ENCODE data around the gene SUN1.
A peak's percentile ranks its signal among the peaks of the same experiment; 100 is the strongest.
"Not testable (repeated sequence)": the region's sequence is repeated elsewhere in the genome, so short reads cannot be mapped to it uniquely, and the experiment has no call there.

SUN1 gene

DNA sequence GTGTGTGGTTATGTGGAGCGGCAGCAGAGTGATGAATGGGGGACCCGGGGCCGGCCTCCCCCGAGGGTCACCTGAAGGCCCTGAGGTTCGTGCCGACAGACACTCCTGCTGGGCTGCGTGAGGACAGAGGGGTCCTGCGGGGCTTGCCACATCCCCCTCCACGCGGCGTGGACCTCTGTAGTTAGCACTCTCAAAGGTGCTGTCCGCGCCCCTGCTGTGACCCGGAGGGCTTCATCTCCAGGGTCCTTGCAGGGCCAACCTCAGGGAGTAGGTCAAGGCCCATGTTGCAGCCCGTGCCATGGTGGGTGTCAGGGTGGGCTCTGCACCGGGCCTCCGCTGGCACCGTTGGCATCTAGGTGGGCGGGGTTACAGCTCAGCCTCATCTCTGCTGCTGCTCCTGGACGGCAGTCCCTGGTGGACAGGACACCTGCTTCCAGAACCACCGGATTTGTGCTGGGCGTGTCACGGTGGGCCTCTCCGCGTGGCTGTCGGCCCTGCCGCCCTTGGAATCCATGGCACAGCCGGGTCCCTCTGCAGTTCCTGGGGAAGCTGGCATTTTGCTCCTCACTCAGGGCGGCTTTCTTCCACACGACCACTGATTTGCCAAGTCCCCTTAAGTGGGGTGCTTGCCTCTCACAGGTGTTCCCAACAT lies 24.3 kb downstream of the SUN1 start:
- no peak for DNase-seq (ENCODE audit: low read depth)

DNA sequence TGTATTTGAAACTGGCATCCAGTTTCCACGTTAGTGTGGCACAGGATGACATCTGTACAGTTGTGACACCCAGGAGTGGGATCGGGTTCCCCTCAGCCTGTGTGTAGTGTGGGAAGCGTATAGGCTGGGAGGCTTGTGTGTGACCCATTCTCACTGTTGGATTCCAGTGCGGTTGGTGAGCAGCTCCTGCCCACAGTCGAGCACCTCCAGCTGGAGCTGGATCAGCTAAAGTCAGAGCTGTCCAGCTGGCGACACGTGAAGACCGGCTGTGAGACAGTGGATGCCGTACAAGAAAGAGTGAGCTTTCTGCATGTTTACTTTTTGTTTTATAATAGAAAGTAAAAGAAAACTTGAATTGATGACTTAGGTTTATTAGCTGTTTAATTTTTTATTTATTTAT lies 25.4 kb downstream of the SUN1 start:
- DNase-seq (ENCODE audit: low read depth): no peak

DNA sequence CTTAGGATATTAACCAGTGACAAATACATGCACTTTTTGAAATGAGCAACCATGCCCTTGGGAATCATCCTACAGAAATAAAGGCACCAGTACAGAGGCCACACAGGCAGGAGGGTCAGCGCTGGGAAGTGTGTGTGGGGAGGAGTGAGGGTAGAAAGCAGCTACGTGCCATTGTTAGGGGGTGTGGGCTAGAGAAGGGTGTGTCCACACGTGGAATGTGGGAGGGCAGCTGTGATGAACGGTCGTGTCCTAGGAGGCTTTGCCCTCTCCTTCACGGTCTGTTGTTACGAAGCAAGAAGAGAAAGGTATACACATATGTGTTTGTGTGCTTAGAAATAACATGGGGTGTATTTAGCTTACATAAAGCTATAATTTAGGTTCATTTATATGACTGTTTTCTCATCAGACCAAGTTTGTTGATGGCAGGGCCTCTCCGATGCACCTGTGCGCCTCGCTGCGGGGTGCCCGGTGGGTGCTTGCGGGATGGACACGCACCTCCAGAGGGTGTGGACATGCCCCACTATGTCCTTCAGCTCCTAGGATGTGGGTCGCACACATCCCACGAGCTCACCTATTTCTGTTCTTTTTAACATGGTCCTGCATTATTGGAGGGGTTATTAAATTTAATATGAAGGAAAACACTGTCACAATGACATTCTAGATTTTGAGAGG lies 27.2 kb downstream of the SUN1 start:
- no peak for DNase-seq (ENCODE audit: low read depth)

DNA sequence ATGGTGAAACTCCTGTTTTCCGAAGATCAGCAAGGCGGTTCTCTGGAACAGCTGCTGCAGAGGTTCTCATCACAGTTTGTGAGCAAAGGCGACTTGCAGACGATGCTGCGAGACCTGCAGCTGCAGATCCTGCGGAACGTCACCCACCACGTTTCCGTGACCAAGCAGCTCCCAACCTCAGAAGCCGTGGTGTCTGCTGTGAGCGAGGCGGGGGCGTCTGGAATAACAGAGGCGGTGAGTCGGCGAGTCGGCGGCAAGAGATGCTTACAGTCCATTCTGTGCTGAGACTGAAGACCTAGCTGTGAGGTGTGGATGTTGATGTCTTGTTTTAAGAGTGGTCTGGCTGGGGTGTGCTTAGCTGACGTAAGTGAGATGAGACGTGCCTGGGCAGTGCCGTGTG lies 27.9 kb downstream of the SUN1 start:
- no peak for DNase-seq (ENCODE audit: low read depth)

DNA sequence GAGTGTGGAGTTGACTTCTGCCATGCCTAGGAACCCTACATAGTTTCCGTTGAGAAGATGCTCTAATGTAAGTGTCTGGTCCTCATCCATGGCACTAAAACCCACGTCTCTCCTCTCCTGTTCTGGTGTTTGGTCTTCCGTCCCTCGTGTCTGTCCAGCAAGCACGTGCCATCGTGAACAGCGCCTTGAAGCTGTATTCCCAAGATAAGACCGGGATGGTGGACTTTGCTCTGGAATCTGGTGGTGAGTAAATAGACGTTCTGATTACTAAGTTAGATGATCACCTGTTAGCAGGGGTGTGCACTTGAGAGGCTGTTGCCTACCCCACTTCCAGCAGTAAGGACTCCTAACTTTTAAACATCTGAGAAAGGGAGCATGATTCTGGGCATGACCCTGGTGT lies 28.9 kb downstream of the SUN1 start:
- no peak for DNase-seq (ENCODE audit: low read depth)

DNA sequence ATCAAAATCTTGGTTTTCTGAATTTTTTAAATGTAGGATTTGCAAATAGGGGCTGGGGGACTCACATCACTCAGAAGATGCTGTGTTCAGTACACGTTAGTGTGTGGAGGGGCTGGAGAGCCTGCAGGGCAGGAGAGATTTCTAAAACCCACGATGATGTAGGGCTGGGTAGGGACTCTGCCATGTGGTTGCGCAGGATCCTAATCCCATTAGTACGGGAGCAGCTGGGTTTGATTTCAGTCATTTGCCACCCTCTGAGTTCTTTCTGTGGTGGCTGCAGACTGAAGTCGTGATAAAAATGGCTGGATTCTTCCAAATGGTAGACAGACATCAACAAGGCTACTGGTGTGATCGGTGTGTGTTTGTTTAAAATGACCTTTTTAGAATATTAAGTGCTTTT lies 29.9 kb downstream of the SUN1 start:
- DNase-seq (ENCODE audit: low read depth): no peak

DNA sequence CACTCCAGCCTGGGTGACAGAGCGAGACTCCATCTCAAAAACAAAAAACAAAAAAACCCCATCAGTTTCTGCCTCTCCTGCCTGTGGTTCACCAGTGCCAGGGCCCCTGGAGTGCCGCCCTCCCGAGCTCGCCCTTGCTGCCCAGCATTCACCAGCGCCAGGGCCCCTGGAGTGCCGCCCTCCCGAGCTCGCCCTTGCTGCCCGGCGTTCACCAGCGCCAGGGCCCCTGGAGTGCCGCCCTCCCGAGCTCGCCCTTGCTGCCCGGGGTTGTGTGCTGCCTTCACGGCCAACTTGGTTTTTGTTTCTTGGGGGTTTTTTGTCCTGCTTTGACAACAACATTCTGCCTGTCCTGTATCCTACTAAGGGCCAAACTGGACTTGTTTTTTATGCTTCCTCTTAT lies 30.8 kb downstream of the SUN1 start:
- no peak for DNase-seq (ENCODE audit: low read depth)

DNA sequence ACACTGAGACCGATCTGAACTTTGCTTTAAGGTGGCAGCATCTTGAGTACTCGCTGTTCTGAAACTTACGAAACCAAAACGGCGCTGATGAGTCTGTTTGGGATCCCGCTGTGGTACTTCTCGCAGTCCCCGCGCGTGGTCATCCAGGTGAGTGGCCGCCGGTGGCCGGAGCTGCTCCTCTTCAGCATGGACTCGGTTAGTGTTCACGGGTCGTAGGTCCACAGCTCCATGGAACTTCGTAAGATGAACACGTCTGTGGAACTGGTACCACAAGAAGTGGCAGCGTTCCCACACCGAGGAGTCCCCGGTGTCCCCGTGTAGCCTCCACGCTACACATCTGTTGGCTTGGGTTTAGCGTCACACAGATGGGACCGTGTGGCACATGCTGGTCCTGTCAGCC lies 33.6 kb downstream of the SUN1 start:
- DNase-seq (ENCODE audit: low read depth): no peak

DNA sequence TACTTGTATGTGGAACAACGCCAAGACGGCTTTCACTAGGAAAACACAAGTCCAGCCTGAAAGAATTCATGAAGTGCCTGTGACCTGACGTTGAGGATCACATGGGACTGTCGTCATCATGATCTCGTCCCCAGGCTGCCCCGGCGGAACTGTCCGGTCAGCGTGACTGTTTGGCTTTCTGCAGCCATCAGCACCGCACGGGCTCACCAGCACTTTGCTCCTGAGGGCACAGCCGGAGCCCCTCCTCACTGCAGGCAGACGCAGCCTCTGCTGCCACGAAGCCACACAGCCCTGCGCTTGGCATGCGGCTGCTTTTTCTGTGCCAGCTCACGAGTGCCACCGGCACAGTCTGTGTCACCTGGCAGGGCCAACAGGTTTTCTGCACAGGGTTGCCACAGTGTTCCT lies 34.7 kb downstream of the SUN1 start:
- no peak for DNase-seq (ENCODE audit: low read depth)

DNA sequence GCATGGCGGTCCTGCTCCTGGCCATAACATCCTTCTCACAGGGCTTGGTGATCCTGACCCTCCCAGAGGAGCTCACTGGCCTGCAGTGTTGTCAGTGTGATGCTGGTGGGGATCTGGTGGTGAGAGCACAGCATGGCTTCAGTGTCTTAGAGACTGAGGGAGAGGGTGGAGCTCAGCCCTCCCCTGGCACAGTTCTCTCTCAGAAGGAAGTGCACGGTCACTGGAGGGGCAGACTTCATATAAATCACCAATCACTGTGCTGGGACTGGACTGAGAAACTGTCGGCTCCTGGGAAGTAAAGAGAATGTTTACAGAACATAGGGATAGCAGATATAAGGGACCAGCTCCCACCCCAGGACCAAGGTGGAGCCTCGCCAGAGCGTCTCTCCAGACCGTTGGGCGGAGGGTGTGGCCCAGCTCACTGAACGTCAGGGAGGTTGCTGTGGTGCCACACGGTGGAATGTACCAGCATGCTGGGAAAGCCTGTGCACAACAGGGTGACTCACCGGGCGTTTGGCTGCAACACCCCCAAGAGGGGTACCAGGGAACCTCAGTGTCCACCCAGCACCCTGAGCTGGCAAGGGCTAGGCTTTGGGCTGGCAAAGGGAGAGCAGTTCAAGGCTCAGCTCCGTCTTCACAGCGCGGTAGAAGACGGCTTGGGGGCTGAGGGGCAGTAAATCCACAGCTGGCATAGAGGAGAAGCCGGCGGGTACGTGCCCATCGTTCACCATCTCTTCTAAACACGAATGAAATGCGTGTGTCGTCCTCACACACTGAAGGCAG lies 35.3 kb downstream of the SUN1 start:
- no peak for DNase-seq (ENCODE audit: low read depth)

DNA sequence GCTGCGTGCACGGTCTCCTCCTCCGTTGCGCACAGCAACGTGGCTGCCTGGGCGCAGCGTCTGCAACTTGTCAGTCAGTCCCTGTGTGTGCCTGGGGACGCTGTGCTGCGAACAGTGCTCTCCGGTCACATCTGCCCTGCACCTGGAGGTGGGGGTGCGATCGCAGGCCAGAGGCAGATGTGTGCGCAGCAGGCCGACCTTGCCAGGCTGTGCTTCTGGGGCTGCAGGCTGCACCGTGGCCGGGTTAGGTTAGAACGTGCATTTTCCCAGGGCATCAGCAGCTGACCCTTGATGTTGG lies 35.9 kb downstream of the SUN1 start:
- DNase-seq (ENCODE audit: low read depth): no peak

DNA sequence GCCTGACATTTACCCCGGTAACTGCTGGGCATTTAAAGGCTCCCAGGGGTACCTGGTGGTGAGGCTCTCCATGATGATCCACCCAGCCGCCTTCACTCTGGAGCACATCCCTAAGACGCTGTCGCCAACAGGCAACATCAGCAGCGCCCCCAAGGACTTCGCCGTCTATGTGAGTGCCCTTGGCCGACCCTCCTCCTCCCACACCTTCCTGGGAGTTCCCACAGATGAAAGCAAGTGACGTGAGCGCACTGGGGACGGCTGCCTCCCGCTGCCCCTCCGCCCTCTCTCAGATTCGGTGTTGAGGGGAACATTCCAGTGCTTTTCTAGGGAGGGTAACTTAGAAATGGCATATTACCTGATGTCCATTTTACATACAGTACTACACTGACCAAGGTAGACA lies 37.1 kb downstream of the SUN1 start:
- DNase-seq (ENCODE audit: low read depth): no peak

DNA sequence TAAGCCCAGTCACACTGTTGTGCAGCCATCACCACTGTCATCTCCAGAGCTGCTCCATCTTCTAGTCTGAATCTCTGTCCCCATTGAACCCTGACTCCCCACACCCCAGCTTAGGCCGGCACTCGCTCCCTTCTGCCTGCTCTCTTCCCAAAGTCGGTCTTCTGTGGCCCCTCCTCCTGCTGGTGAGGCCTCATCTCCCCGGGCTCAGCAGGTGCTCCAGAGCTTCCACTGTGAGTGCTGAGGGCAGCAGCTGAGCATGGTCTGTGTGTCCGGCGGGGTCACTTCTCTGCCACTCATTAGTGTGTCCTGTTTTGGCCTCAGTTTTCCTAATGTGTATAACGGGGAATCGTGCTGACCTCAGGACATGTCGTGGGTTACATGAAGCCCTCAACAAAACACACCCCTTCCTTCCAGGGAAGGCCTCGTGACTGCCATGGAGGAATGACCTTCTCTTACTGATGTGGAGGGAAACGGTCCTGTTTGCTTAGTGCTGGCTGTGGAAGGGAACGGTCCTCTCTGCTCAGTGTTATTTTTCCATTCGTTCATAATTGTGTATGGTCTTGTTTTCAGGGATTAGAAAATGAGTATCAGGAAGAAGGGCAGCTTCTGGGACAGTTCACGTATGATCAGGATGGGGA lies 39.7 kb downstream of the SUN1 start:
- no peak for DNase-seq (ENCODE audit: low read depth)

DNA sequence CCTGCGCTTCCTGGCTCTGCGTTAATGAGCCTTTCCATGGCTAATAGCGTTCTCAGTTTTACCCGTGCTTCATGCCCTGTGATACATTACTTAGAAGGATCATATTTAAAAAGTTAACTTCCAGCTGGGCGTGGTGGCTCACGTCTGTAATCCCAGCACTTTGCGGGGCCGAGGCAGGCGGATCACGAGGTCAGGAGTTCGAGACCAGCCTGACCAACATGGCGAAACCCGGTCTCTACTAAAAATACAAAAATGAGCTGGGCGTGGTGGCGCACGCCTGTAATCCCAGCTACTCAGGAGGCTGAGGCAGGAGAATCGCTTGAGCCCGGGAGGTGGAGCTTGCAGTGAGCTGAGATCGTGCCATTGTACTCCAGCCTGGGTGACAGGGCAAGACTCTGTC lies 40.4 kb downstream of the SUN1 start:
- not testable (repeated sequence) for DNase-seq (ENCODE audit: low read depth)

DNA sequence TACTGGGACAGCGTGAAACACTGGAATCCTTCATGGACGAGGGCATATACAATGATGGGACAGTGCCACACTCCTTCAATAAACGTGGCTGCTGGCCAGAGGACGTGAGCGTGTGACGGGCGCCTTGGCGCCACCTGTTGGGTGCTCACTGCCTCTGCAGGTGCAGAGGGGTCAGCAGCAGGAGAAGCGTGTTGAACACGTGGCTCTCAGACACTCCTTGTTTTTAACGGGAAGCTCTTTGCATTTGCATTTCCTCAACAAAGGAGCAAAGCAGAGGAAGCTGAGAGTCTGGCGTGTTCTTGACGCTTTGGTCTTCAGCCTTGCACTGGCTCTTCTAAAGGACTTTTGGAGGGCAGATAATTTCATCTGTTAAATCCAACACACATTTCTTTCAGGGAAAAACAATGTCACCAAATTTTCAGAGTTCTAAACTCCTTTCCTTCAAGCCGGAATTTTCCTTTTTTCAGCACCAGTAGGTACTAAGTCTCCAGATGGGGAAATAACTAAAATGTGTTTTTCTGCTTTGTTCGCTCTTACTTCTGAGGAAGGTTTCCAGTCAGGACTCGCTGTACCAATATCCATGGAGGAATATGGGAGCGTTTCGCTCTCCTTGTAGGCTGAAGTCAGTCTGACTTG lies 41.2 kb downstream of the SUN1 start:
- peak; percentile 37 for DNase-seq (ENCODE audit: low read depth)

DNA sequence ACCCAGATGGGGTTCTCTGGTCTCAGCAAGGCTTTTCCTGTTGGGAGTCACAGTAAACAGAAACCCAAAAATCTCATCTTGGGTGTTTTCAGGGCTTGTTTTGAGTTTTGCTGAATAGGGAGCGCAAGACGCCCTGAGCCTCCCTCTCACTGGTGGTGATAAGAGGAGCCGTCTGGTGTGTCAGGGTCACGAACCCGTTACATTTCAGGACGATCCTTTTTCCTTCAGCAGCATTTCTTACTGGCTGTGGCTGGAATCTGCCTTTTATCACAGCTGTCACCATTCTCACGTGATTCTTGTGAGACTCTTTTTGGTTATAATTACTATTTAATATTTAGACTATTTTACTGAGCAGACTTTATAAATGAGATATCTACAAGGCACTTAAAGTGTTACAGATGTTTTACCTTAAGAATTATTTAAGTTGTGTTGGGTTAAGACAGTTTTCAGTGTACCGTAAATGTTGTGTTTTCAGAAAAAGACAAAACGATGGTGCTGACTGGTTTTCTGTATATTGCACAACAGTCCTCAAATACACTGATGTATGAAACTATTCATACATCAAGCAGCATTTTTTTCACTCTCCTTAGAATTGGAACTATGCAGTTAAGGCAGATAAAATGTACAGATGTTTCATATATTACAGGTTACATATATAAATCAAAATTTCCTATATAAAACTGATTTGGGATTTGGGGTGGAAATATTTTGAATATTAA lies 41.9 kb downstream of the SUN1 start:
- DNase-seq (ENCODE audit: low read depth): no peak

DNA sequence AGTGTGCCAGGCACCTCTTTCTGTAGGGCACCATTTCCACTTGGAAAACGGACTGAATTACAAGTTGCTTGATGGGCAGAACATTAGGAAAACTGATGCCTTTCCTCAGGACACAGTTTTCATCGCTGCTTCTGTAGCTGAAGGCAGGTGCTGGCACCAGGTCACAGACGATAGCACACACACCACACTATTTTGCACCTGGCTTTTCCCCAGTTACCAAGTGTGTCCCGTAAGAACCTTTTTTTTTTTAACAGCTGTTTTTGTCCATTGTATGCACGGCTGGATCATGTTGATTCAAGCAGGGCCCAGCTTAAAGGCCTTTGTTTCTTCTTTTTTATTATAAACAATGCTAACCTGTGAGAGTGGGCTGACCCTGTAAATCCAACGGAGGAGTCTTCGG lies 42.8 kb downstream of the SUN1 start:
- no peak for DNase-seq (ENCODE audit: low read depth)

DNA sequence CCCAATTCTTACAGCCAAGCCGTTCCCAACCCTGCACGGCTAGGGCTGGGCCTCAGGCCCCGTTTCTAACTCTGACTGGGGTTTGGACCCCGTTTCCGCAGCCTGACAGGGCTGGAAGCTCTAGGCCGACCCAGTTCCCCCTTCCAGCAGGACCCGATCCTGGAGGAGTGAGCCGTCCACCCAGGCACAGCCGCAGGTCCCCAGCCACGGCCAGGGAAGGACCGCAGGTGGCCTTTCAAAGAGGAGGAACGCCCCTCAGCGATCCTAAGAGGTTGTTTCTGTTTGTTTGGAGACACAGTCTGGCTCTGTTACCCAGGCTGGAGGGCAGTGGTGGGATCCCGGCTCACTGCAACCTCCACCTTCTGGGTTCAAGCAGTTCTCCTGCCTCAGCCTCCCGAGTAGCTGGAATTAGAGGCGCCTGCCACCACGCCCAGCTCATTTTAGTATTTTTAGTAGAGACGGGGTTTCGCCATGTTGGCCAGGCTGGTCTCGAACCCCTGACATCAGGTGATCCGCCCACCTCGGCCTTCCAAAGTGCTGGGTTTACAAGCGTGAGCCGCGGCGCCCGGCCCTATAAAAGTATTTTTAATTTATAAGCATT lies 43.3 kb downstream of the SUN1 start:
- DNase-seq (ENCODE audit: low read depth): no peak

DNA sequence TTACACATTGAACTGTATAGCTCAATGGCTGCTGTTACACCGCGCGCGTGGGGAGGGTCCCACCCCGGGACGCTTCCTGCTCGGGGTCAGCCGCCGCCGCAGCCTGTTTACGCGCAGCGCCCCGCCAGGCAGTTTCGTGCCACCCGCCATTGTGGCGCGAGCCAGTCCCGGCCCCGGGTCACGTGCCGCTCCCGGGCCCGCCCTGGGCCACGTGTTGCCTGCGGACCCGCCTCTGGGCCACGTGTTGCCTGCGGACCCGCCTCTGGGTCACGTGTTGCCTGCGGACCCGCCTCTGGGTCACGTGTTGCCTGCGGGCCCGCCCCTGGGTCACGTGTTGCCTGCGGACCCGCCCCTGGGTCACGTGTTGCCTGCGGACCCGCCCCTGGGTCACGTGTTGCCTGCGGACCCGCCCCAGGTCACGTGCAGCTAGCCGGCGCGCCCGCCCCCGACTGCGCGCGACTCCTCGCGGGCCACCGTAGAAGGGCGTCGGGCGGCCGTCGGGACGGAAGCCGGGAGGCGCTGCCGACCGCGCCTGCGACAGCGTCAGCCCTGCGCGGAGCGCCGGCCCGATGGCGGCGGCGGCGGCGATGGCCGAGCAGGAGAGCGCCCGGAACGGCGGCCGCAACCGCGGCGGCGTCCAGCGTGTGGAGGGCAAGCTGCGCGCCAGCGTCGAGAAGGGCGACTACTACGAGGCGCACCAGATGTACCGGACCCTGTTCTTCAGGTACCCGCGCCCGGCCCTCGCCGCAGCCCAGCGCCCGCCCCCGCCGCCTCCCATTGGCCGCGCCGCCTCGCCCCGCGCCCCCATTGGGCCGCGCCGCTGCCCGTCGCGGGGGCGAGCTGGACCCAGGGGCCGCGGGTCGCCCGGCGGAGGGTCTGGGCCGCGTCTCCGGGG lies 44.0 kb downstream of the SUN1 start, which contains the start of gene GET4:
TSS of gene GET4 (plus strand) at position 478 of the 895 bp plus-strand sequence. CDS start at position 570, 92 bp downstream.
- DNase-seq (ENCODE audit: low read depth): peak; percentile 93

DNA sequence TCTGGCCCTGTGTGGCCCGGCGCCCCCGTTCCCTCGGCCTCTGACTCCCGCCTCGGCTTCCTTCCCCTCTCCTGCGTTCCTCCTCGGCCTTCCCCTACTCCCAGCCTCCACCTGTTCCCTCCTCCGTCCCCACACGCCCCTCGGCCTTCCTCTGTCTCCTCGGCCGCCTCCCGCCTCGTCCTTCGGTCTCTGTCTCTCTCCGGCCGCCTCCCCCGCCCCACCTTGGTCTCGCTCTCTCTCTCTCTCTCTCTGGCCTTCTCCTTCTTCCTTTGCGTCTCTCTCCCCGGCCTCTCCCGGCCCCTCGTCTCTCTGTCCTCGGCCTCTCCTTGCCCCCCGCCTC lies 44.7 kb downstream of the SUN1 start:
- DNase-seq (ENCODE audit: low read depth): no peak

Measured in stimulated activated CD8-positive, alpha-beta memory T cell treated with anti-CD3 and anti-CD28 coated beads, Interleukin-15, amount 100 ng/mL, for 1 hour (primary cell).